Spleen (tissue), 11 donors: ENCODE measurements around the gene MACROD2. TPM values are rescaled to one million over a fixed set of nuclear protein-coding genes. Genes with fewer than 3 reads are reported as not detected.

Source experiments
- DNase-seq: peaks from one replicate; pipeline ENCODE4 v3.0.0-alpha.2; 2020
- H3K27ac ChIP-seq, 8 donors: fragments of 200-600 bp; sonication (generic) in 7 of 8; 1 replicate in 4 of 8; 2 replicates in 4 of 8; pipeline versions ENCODE4 v1.5.0 to v1.8.0; 2016 to 2021; ENCODE audit warnings: inconsistent platforms in 4 of 8, mild to moderate bottlenecking in 4 of 8, moderate library complexity in 1 of 8
- H3K27me3 ChIP-seq, 7 donors: fragments of 200-600 bp; sonication (generic) in 6 of 7; replicated peaks in 1 of 7; 1 replicate in 4 of 7; 2 replicates in 3 of 7; pipeline versions ENCODE4 v1.5.0 to v1.8.0; 2016 to 2021; ENCODE audit warnings: inconsistent platforms in 3 of 7, mild to moderate bottlenecking in 1 of 7
- H3K36me3 ChIP-seq, 6 donors: fragments of 200-600 bp; sonication (generic) in 5 of 6; 1 replicate in 4 of 6; 2 replicates in 2 of 6; pipeline versions ENCODE4 v1.5.0 to v1.8.0; 2016 to 2021; ENCODE audit warnings: inconsistent platforms in 2 of 6
- H3K4me1 ChIP-seq, 6 donors: fragments of 200-600 bp; sonication (generic) in 5 of 6; 1 replicate in 3 of 6; 2 replicates in 3 of 6; pipeline versions ENCODE4 v1.5.0 to v1.8.0; 2016 to 2021; ENCODE audit warnings: inconsistent platforms in 3 of 6
- H3K4me3 ChIP-seq, 8 donors: fragments of 200-600 bp; sonication (generic) in 7 of 8; 1 replicate in 4 of 8; 2 replicates in 4 of 8; pipeline versions ENCODE4 v1.5.0 to v1.8.0; 2016 to 2021; ENCODE audit warnings: inconsistent platforms in 4 of 8, mild to moderate bottlenecking in 4 of 8, moderate library complexity in 2 of 8
- H3K9me3 ChIP-seq, 8 donors: fragments of 200-600 bp; sonication (generic) in 7 of 8; 1 replicate in 4 of 8; 2 replicates in 4 of 8; pipeline versions ENCODE4 v1.5.0 to v1.8.0; 2016 to 2021; ENCODE audit warnings: inconsistent platforms in 4 of 8
- CTCF ChIP-seq, 11 experiments: fragments of 200-600 bp in 7 of 11; fragments of 450-650 bp in 4 of 11; sonication (generic) in 4 of 11; IDR thresholded peaks in 8 of 11; conservative IDR thresholded peaks in 3 of 11; 1 replicate in 7 of 11; 2 replicates in 4 of 11; pipeline versions ENCODE4 v1.4.0 to v1.8.0; 2016 to 2021; ENCODE audit warnings: antibody characterized with exemption in 11 of 11, inconsistent platforms in 4 of 11, mild to moderate bottlenecking in 1 of 11
- POLR2A ChIP-seq, 3 donors: fragments of 450-650 bp; IDR thresholded peaks; one replicate each; pipeline ENCODE4 v1.5.1; 2017; ENCODE audit warnings: antibody characterized with exemption in 3 of 3, mild to moderate bottlenecking in 1 of 3
- POLR2AphosphoS5 ChIP-seq, 3 donors: sonication (generic); formaldehyde crosslinking; IDR thresholded peaks; one replicate each; pipeline ENCODE4 v1.5.1; 2017; ENCODE audit warnings: antibody characterized with exemption in 3 of 3
- WGBS, 5 donors: extraction: QIAGEN DNeasy Blood & Tissue Kit in 3 of 5; methylation state at CpG; one replicate each; pipeline versions ENCODE4 v1.1.5 to v1.1.7; 2013 to 2018; 5-methylcytosine and 5-hydroxymethylcytosine counted together
- intact Hi-C: fragments of 100-400 bp; cut with DNase I; formaldehyde crosslinking; loops from one replicate; pipeline ENCODE4 v1.15.0; 2023; ENCODE audit warnings: low total_unique reads
- polyA plus RNA-seq, 3 donors: library from polyadenylated mRNA; stranded (reverse); fragments of 200-250 nt; gene quantifications; one replicate each; pipeline ENCODE4 v1.2.1, GENCODE V29; 2013
- total RNA-seq, 7 donors: library from RNA; depleted of rRNA in 3 of 7; stranded (reverse); fragments of >200 nt in 3 of 7; fragmentation: NEBNext Ultra II Directional in 4 of 7; extraction: Animal tissue kit (Norgen Biotek cat#: 25700) in 4 of 7; gene quantifications; one replicate each; pipeline versions ENCODE4 v1.1.0 to v1.2.1, GENCODE V29; 2016 to 2021
- donor health status: healthy with polysubstance abuse.
- donor health status: DM: no; HTN: no; CAD: no; lungs with moderate emphysema.
- donor health status: DM: no; HTN: no; CAD: no.
- donor health status: Bipolar disorder and iron deficiency.
- donor health status: healthy.
- donor health status: DM: no; HTN: no; CAD: no.
- donor health status: DM: yes; HTN: yes; CAD: no.

The MACROD2 gene
- total and polyA plus RNA-seq, 10 donors, result 1.5 to 4.7 (median 3.4) TPM

GRCh38 chr20:15940127-15940526 lies 1944.8 kb downstream of the MACROD2 start:
- Histone ChIP-seq H3K4me3 (no peak overlapping the region), H3K27me3 (no peaks in the 10 kb centered on the region), H3K4me1 (peaks cover 0 to 13% (median 4%) of the 10 kb centered on the region in 6 donors), H3K27ac (no peak overlapping the region), H3K36me3 (no peaks in the 10 kb centered on the region), H3K9me3 (peaks cover 0 to 21% (median 13%) of the 10 kb centered on the region in 8 donors)
- 89 to 96% (median 91%) methylated on average over 6 of the region's 6 CpGs for WGBS, 5 donors
- intact Hi-C loops, result no loop called here
- TF ChIP-seq CTCF (IDR thresholded peaks at IDR 0.05 in 8 of 11, conservative IDR thresholded peaks at IDR 0.05 in 3 of 11) (no peak), POLR2AphosphoS5 (IDR thresholded peaks at IDR 0.05) (no peak), POLR2A (IDR thresholded peaks at IDR 0.05) (no peak)
- no peak for DNase-seq

GRCh38 chr20:15942130-15942529 lies 1946.8 kb downstream of the MACROD2 start:
- Histone ChIP-seq H3K4me1 (peaks cover 0 to 7% (median 0%) of the 10 kb centered on the region in 6 donors), H3K27me3 (no peaks in the 10 kb centered on the region), H3K4me3 (no peak overlapping the region), H3K36me3 (no peaks in the 10 kb centered on the region), H3K9me3 (peaks cover 0 to 21% (median 13%) of the 10 kb centered on the region in 8 donors), H3K27ac (no peak overlapping the region)
- no peak for DNase-seq
- TF ChIP-seq POLR2AphosphoS5 (IDR thresholded peaks at IDR 0.05) (no peak), POLR2A (IDR thresholded peaks at IDR 0.05) (no peak), CTCF (IDR thresholded peaks at IDR 0.05 in 8 of 11, conservative IDR thresholded peaks at IDR 0.05 in 3 of 11) (no peak)
- intact Hi-C loops, result no loop called here
- 0 to 41% (median 0%) methylated on average over 1 of the region's 1 CpG for WGBS, 5 donors

- Histone ChIP-seq H3K9me3 (peaks cover 0 to 2% (median 0%) of the 10 kb centered on the region in 8 donors), H3K27ac (no peak overlapping the region), H3K36me3 (no peaks in the 10 kb centered on the region), H3K27me3 (no peaks in the 10 kb centered on the region), H3K4me1 (no peaks in the 10 kb centered on the region), H3K4me3 (no peak overlapping the region)
- no peak for TF ChIP-seq CTCF (IDR thresholded peaks at IDR 0.05 in 8 of 11, conservative IDR thresholded peaks at IDR 0.05 in 3 of 11)
- TF ChIP-seq POLR2AphosphoS5 (IDR thresholded peaks at IDR 0.05), result no peak
- no peak for TF ChIP-seq POLR2A (IDR thresholded peaks at IDR 0.05)
- no peak for DNase-seq
- intact Hi-C loops, result no loop called here
Observed at GRCh38 chr20:15945289-15945688, 1950.0 kb downstream of the MACROD2 start.

- intact Hi-C loops, result no loop called here
- no peaks in the 10 kb centered on the region for H3K4me1 ChIP-seq
- DNase-seq, result no peak
- TF ChIP-seq POLR2AphosphoS5 (IDR thresholded peaks at IDR 0.05), result no peak
- no peak for TF ChIP-seq POLR2A (IDR thresholded peaks at IDR 0.05)
- no peak for TF ChIP-seq CTCF (IDR thresholded peaks at IDR 0.05 in 8 of 11, conservative IDR thresholded peaks at IDR 0.05 in 3 of 11)
- no peak overlapping the region for H3K27ac ChIP-seq
- 85 to 95% (median 89%) methylated on average over 3 of the region's 3 CpGs for WGBS, 5 donors
- H3K9me3 ChIP-seq, result peaks cover 0 to 3% (median 0%) of the 10 kb centered on the region in 8 donors
- no peak overlapping the region for H3K4me3 ChIP-seq
- H3K27me3 ChIP-seq, result no peaks in the 10 kb centered on the region
- H3K36me3 ChIP-seq, result no peaks in the 10 kb centered on the region
Observed at GRCh38 chr20:15949391-15949790, 1954.1 kb downstream of the MACROD2 start.
